ENCODE data around the gene C10orf71.

C10orf71 gene

GRCh38 chr10:49314806-49315205 is 15.8 kb downstream of the C10orf71 start:
- TF ChIP-seq CTCF (IDR thresholded peaks at IDR 0.05; ENCODE audit: borderline replicate concordance, extremely low read depth, low read length, poor library complexity, severe bottlenecking), result no peak
- TF ChIP-seq EZH2 (IDR thresholded peaks at IDR 0.05; ENCODE audit: borderline replicate concordance, low read depth, low read length, severe bottlenecking), result no peak
- Histone ChIP-seq H4K20me1 (ENCODE audit: insufficient read depth, low read length) (no peaks in the 10 kb centered on the region), H3K9me3 (ENCODE audit: insufficient read depth, low read length, severe bottlenecking) (no peaks in the 10 kb centered on the region), H2AFZ (ENCODE audit: low read depth, low read length) (no peak overlapping the region), H3K79me2 (ENCODE audit: insufficient read depth, low read length) (no peaks in the 10 kb centered on the region), H3K4me3 (ENCODE audit: low read depth in 1 of 2, low read length in 2 of 2) (no peak overlapping the region), H3K27ac (ENCODE audit: low read length) (no peak overlapping the region), H3K9ac (ENCODE audit: low read depth, low read length) (no peak overlapping the region), H3K4me1 (ENCODE audit: insufficient read depth, low read length) (peaks cover 14% of the 10 kb centered on the region), H3K36me3 (ENCODE audit: insufficient read depth, low read length) (no peaks in the 10 kb centered on the region), H3K4me2 (ENCODE audit: insufficient read depth, low read length) (no peak overlapping the region), H3K27me3 (ENCODE audit: insufficient read depth, low read length, poor library complexity) (no peaks in the 10 kb centered on the region)
- ATAC-seq (ENCODE audit: insufficient read depth, low read depth) (no peak), DNase-seq (no peak)

- Histone ChIP-seq H3K36me3 (ENCODE audit: insufficient read depth, low read length) (no peaks in the 10 kb centered on the region), H3K4me2 (ENCODE audit: insufficient read depth, low read length) (no peak overlapping the region), H3K4me1 (ENCODE audit: insufficient read depth, low read length) (no peaks in the 10 kb centered on the region), H3K9me3 (ENCODE audit: insufficient read depth, low read length, severe bottlenecking) (no peaks in the 10 kb centered on the region), H3K27ac (ENCODE audit: low read length) (no peak overlapping the region), H4K20me1 (ENCODE audit: insufficient read depth, low read length) (no peaks in the 10 kb centered on the region), H3K9ac (ENCODE audit: low read depth, low read length) (no peak overlapping the region), H3K79me2 (ENCODE audit: insufficient read depth, low read length) (no peaks in the 10 kb centered on the region), H2AFZ (ENCODE audit: low read depth, low read length) (no peak overlapping the region), H3K27me3 (ENCODE audit: insufficient read depth, low read length, poor library complexity) (no peaks in the 10 kb centered on the region), H3K4me3 (ENCODE audit: low read depth in 1 of 2, low read length in 2 of 2) (no peak overlapping the region)
- ATAC-seq (ENCODE audit: insufficient read depth, low read depth) (no peak), DNase-seq (no peak)
- TF ChIP-seq EZH2 (IDR thresholded peaks at IDR 0.05; ENCODE audit: borderline replicate concordance, low read depth, low read length, severe bottlenecking), result no peak
- TF ChIP-seq CTCF (IDR thresholded peaks at IDR 0.05; ENCODE audit: borderline replicate concordance, extremely low read depth, low read length, poor library complexity, severe bottlenecking), result no peak
Observed at GRCh38 chr10:49318028-49318427, 19.1 kb downstream of the C10orf71 start.

- Histone ChIP-seq H3K27me3 (ENCODE audit: insufficient read depth, low read length, poor library complexity) (no peaks in the 10 kb centered on the region), H3K27ac (ENCODE audit: low read length) (no peak overlapping the region), H3K4me1 (ENCODE audit: insufficient read depth, low read length) (no peaks in the 10 kb centered on the region), H3K79me2 (ENCODE audit: insufficient read depth, low read length) (no peaks in the 10 kb centered on the region), H3K9me3 (ENCODE audit: insufficient read depth, low read length, severe bottlenecking) (no peaks in the 10 kb centered on the region), H4K20me1 (ENCODE audit: insufficient read depth, low read length) (no peaks in the 10 kb centered on the region), H3K9ac (ENCODE audit: low read depth, low read length) (no peak overlapping the region), H2AFZ (ENCODE audit: low read depth, low read length) (no peak overlapping the region), H3K36me3 (ENCODE audit: insufficient read depth, low read length) (no peaks in the 10 kb centered on the region), H3K4me3 (ENCODE audit: low read depth in 1 of 2, low read length in 2 of 2) (no peak overlapping the region), H3K4me2 (ENCODE audit: insufficient read depth, low read length) (no peak overlapping the region)
- DNase-seq (no peak), ATAC-seq (ENCODE audit: insufficient read depth, low read depth) (no peak)
- TF ChIP-seq CTCF (IDR thresholded peaks at IDR 0.05; ENCODE audit: borderline replicate concordance, extremely low read depth, low read length, poor library complexity, severe bottlenecking) (no peak), EZH2 (IDR thresholded peaks at IDR 0.05; ENCODE audit: borderline replicate concordance, low read depth, low read length, severe bottlenecking) (no peak)
Observed at GRCh38 chr10:49318755-49319154, 19.8 kb downstream of the C10orf71 start.

GRCh38 chr10:49319206-49319605 is 20.2 kb downstream of the C10orf71 start:
- DNase-seq (no peak), ATAC-seq (ENCODE audit: insufficient read depth, low read depth) (no peak)
- Histone ChIP-seq H3K79me2 (ENCODE audit: insufficient read depth, low read length) (no peaks in the 10 kb centered on the region), H2AFZ (ENCODE audit: low read depth, low read length) (no peak overlapping the region), H3K9ac (ENCODE audit: low read depth, low read length) (no peak overlapping the region), H3K4me3 (ENCODE audit: low read depth in 1 of 2, low read length in 2 of 2) (no peak overlapping the region), H4K20me1 (ENCODE audit: insufficient read depth, low read length) (no peaks in the 10 kb centered on the region), H3K27ac (ENCODE audit: low read length) (no peak overlapping the region), H3K36me3 (ENCODE audit: insufficient read depth, low read length) (no peaks in the 10 kb centered on the region), H3K27me3 (ENCODE audit: insufficient read depth, low read length, poor library complexity) (no peaks in the 10 kb centered on the region), H3K9me3 (ENCODE audit: insufficient read depth, low read length, severe bottlenecking) (no peaks in the 10 kb centered on the region), H3K4me1 (ENCODE audit: insufficient read depth, low read length) (no peaks in the 10 kb centered on the region), H3K4me2 (ENCODE audit: insufficient read depth, low read length) (no peak overlapping the region)
- no peak for TF ChIP-seq CTCF (IDR thresholded peaks at IDR 0.05; ENCODE audit: borderline replicate concordance, extremely low read depth, low read length, poor library complexity, severe bottlenecking)
